Activated CD4-positive, alpha-beta T cell treated with anti-CD3 and anti-CD28 coated beads, Interleukin-2, amount 50 U/mL, for 48 hours (primary cell): ENCODE results near the gene OR2Z1.

ENCODE experiments used
- DNase-seq, 2 experiments: peaks; one replicate each; pipeline ENCODE4 v3.0.0-alpha.2; 2020

Gene OR2Z1, protein sequence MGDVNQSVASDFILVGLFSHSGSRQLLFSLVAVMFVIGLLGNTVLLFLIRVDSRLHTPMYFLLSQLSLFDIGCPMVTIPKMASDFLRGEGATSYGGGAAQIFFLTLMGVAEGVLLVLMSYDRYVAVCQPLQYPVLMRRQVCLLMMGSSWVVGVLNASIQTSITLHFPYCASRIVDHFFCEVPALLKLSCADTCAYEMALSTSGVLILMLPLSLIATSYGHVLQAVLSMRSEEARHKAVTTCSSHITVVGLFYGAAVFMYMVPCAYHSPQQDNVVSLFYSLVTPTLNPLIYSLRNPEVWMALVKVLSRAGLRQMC

DNA sequence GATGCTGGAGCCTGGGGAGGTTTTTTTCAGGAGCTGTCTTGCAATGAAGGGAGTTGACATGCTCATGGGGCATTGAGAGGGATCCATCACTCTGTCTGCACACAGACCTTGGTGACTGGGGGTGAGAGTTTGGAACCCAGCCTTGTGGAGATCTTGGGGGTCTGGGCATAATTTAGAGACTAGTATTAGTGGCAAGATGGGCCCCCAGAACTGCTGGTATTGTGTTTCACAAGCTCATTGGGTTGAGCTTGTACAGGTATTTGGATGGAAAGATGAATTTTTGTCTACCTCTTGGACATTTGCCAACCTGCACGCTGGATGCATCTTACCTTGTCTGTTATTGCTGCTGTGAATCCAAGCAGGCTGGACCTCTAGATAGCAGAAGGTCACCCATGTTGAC, at the start of gene OR2Z1:
TSS of gene OR2Z1 (plus strand) at position 301 of the 400 bp plus-strand sequence. CDS start 9,395 bp downstream, outside the sequence.
- DNase-seq: no peak

DNA sequence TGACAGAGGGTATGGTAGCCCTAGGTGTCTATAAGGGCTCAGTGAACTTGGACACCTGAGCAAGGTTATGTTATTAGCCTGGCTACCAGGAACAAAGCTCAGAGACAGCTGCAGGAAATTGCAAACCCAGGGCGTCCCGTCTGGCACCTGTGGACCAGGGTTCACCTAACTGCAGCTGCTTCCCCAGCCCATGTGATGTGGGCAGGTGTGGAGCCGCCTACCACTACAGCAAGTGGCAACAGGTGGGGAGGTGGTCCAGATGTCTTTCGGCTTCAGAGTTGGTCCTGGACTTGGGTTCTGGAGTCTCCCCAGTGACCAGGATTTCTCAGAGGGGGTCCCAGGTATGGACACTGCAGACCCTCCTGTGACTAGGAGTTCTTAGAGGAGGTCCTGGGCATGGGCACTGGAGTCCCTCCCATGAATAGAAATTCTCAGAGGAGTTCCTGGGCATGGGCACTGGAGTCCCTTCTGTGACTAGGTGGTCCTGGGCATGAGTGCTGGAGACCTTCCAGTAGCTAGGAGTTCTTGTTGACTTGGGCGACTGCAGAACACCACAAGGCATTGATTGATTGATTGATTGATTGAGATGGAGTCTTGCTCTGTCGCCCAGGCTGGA, 48.0 kb upstream of the OR2Z1 start:
- DNase-seq: no peak

DNA sequence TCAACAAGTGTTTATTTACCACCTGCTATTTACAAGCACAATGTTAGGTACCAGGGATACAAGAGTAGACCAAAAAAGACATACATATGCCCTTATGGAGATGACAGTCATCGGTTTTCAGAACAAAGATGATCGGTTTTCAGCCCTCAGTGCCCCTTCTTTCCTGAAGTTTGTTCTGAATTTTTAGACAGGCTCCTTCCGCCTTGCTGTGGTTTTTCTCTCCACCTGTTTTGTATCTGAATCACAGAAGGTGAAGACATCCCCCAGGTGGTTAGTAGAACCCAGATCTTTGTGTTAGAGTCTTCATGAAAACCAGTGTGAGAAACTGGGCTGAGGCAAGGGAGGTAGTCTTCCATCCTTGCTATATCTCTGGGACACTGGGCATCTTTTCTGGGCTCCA, 46.4 kb upstream of the OR2Z1 start:
- DNase-seq: no peak

DNA sequence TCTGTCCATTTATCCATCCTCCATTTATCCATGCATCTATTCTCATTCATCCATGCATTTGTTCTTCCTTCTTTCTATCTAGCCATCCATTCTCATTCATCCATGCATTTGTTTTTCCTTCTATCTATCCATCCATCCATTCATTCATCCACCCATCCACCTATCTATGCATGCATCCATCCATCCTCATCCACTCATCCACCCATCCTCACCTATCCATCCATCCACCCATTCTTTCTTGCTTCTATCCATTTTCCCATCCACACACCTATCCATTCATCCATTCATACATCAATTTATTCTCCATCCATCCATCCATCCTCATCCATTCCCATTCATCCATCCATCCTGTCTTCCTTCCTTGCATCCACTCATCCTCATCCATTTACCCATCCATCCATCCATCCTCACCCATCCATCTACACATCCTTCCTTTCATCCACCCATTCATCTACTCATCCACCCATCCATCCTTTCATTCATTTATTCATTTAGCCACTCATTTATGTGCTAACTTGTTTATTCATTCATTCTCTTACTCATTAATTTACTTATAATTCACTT, 43.1 kb upstream of the OR2Z1 start:
- DNase-seq: no peak

DNA sequence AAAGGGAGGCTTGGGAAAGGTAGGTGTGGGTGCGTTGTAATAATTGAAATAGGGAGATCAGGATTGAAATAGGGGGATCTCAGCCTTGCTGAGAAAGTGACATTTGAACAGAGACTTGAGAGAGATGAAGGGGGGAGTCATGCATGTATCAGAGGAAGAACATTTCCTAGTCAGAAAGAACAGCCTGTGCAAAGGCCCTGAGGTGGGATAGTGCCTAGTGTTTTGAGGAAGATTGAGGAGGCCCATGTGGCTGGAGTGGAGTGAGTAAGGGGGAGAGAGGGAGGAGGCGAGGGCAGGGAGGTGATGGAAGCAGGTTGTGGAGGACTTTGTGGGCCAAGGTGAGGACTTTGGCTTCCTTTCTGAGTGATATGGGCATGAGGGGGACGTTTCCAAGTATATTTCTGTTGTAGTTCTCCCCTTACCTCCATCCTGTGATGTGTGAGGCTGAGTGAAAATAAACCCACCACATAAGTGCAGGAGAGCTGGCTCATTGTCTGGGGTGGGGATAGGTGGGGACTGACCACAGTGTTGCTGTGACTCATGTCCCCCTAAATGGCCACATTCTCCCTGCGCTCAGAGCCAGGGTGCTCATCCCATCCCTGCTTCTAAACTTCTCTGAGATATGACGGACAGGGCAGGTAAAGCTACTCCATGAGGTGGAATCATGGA, 40.6 kb upstream of the OR2Z1 start:
- DNase-seq: no peak

DNA sequence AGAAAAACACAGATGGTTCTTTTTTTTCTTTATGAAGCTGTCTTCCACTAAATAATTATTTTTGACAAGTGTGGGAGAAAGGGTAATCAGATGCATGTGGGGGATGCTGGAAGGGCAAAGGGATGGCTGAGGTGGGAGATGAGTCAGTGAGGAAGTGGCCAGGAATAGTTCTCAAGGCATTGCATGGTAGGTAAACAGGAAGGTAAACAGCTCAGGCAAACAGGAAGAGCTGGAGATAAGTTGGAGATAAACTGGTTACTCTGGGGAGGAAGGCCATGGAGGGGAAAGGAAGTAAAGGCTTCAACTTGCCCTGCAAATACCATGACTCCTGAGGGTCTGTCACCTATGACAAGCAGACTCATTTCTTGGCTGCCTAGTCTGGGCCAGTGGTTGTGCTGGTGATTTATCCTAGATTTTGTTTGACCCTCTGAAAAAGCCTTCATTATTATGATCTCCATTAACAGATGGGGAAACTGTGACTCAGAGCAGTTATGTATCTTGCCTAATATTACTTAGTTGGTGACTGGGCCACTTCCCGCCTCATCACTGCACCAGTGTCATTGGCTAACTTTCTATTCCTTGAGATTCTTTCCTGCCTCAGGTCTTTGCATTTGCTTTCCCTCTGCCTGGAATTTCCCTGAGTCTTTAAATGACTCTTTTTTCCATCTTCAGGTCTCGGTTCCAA, 39.9 kb upstream of the OR2Z1 start:
- DNase-seq: no peak

DNA sequence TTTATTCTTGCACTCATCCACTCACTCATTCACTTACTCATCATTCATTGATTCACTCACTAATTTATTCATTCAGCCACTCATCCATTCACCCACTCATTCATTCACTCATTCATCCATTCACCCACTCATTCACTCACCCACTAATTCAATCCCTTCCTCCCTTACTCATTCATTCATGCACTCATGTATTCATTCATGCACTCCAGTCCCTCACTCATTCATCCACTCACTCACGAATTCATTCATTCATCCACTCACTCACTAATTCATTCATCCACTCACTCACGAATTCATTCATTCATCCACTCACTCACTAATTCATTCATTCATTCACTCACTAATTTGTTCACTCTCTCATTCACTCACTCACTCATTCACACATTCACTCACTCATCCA, 39.0 kb upstream of the OR2Z1 start:
- DNase-seq: no peak

DNA sequence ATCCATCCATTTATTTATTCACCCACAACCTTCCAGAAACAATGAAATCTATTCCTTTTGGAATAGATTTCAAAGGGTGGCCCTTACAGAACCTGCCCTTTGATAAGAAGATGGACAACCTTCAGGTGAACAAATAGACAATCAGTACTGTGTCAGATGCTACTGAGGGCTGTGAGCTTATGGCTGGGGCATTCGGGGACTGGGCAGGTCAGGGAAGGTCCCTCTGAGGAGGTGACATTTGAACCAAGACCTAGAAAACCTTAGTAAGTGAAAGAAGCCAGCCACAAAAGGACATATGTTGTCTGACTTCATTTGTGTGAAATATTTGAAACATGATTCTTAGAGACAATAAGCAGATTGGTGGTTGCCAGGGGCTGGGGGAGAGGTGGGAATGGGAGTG, 38.5 kb upstream of the OR2Z1 start:
- DNase-seq: no peak

DNA sequence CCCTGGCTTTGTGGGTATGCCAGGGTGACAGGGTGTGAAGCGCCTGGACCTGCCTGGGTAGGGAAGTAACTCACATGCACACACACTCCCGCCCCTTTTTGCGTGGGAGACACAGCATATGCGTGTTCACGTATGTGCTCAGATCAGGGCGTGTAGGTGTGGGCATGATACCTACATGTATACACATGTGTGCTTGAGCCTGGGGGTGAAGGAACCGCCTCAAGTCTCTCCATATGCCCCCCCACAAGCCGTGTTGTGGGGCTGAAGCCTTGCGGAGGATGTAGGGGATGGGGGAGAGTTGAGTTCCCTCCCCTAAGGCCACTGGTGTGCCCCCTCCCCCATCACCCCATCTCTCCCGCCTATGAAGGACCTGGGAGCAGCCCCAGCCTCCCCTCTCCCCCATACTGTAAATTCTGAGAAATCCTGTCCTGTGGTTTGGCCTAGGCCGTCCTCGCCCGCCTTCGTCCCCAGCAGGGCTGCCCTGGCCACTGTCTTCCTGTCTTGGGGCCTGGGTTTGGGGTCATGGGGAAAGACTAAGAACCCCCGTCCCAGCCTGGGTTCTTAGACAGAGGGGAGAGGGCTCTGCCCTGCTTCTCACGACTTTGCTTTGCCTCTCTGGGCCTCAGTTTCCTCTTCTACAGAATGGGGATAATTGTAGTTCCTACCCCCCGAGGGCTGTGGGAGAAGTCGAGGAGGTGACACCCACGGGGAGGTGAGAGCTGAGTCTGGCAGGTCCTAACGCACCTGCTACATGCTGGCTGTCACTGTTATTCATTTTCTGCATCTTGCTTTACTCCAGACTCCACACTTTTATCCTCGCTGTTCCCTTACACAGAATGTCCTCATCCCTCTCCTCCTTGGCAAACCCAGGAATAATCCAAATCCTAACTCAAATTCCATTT, 37.2 kb upstream of the OR2Z1 start:
- DNase-seq: no peak

DNA sequence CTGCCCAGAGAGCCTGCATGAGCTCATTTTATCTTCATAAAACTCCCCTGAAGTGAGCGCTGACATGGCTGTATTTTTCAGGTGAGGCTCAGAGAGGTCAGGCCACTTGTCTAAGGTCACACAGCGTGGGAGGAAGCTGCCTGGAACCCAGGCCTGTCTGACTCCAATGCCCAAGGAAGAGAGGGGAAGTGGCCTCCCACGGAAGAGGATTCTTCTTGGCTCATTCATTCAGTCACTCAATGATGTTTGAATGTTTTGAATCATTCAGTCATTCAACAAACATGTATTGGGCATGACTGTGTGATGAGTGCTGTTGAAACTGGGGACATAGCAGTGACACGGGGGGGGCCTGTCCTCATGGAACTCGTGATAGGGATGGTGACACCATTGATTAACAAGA, 34.9 kb upstream of the OR2Z1 start:
- DNase-seq: no peak

DNA sequence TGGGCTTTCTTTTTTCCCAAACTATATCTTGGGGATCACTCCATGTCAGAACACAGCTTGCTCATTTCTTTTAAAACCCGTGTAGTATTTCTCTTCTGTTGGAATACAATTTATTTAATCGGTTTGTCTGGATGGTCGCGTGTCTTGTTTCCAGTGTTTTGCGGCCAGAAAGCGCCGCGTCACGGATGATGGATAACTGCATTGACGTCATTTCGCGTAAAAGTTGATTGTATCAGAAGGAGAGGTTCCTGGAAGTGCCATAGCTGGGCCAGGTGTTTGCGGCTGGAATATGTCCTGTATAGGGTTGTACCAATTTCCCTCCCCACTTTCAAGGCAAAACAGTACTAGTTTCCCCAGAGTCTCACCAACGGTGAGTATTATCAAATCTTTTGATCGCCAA, 32.5 kb upstream of the OR2Z1 start:
- no peak for DNase-seq

DNA sequence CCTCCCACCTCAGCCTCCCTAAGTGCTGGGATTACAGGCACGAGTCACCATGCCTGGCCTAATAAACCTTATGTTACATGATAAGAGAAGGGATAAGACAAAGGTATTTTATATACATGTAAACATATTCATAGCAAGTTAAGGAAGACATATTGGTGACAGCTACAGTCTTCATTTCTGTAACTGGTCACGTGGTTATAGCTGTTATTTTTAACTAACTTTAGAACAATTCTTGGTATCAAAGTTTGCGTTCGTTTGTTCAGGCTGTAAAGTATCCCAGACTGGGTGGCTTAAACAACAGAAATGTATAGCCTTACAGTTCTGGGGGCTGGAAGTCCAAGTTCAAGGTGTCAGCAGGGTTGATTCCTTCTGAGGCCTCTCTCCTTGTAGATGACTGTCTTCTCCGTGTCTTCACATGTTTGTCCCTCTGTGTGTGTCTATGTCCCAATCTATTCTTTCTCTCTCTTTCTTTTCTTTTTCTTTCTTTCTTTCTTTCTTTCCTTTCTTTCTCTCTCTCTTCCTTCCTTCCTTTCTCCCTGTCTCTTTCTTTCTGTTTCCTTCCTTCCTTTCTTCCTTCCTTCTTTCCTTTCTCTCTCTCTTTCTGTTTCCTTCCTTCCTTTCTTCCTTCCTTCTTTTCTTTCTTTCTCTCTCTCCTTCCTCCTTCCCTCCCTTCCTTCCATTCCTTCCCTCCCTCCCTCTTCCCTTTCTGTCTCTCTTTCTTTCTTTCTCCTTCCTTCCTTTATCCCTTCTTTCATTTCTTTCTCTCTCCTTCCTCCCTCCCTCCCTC, 30.5 kb upstream of the OR2Z1 start:
- no peak for DNase-seq

DNA sequence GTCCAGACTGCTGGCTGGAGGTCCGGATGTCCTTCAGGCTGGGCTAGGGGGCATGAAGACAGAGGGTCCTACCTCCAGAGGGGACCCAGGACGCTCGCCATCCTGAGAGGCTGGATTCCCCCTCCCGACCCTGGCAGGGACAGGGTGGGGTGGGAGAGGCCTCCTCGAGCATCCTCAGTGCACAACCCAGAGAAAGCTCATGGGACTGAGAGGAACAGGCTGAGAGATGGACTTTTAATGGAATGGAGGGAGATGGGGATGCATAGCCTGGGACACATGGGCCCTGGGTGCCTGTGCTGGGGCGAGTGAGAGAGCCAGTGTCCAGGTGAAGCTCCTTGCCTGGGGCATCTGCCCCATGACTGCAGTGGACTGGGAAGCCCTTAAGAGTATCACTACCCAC, 25.9 kb upstream of the OR2Z1 start:
- no peak for DNase-seq

DNA sequence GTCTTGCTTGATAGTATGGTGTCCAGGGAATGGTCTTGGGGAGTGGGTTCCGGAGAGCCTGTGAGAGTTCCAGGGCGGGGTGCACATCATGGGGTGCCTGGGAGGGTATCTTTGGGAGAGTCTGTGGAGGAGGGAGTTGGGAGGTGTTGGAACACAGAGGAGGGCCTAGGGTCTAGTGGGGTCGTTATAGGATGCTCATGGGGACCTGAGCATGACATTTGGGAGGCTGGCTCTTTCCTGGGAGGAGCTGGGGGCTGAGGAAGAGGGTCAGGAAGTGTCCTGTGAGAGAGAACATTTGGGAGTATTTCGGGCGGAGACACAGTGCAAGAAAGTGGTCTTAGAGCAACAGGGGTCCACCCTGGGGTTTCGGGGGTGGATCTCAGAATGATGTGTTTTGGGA, 25.5 kb upstream of the OR2Z1 start:
- DNase-seq: no peak

DNA sequence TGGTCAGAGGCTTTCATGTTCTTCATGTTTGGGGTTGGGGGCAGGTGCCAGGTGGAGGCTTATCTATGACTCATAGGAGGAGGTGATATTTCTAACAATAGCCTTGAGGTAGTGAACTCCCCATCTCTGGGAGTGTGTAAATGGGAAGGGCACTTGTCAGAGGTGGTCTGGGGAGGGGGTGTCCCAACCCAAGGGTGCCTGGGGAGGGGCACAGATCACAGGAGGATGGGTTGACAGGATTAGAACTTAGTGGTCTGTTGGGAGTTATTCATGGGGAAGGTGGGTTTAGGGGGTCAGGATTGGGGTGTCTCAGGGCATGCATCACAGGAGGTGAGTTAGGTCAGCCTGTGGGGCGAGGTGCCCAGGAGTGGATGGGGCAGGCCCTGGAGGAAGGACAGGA, 24.4 kb upstream of the OR2Z1 start:
- no peak for DNase-seq

DNA sequence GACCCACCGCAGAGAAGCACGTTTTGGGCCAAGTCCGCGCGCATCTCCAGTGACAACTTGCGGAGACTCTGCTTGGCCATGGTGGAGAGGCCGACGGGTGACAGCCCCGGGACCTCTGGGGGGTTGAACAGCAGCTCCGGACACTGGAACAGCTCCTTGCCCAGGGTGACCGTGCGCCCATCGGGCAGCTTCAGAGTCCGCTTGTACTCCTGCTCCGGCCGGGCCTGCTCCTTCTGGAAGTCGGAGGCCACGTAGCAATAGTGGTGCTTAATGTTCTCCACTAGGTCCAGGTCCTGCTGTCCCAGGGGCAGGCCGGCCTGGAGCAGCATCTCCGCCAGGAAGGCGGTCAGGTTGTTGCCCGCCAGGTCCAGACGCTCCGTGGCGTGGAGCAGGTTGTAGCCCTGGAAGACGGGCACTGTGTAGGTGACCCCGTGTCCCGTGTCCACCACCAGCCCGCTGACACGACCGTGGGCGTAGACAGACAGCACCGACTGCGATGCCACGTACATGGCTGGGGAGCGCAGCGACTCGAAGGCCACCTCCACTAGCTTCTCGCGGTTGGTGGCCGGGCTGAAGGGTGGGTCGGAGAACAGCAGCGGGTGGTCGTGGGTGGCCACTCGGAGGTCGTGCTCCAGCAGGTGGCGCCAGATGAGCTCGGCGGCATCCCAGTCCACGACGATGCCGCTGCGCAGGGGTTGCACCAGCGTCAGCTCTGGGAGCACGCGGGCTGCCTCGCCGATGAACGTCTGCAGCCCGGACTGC, 23.6 kb upstream of the OR2Z1 start:
- DNase-seq: peak in 1 of 2 experiments; percentile 19

DNA sequence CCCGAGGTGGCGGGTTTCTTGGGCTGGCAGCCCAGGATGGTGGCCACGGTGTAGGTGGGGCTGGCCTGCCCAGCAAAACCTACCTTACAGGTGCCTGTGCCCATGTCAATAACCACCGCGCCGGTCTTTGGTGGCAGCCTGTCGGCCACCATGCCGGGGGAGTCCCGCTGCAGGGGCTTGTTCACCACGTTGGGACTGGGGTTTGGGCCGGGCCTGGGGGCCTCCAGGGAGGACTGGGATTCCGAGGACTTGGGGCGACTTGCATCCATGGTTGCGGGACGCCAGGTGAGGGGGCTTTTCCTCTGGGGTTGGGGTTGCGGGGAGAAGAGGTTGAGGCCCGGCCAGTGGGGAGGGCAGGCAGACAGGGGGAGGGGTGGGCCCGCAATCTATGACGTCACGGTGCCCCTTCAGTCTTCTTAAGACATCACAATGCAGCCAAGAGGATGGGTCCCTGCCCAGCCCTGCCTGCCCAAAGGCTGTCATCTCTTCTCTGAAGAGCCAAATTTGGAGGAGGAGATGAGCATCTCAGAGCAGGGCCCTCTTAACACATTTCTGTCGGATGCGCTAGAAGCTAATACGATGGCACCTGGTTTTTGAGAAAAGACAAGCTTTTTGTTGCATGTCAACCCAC, 22.9 kb upstream of the OR2Z1 start, which contains the start of gene ACTL9:
TSS of gene ACTL9 (minus strand) at position 363 of the 631 bp plus-strand sequence. CDS start at position 269, 94 bp downstream.
- no peak for DNase-seq

DNA sequence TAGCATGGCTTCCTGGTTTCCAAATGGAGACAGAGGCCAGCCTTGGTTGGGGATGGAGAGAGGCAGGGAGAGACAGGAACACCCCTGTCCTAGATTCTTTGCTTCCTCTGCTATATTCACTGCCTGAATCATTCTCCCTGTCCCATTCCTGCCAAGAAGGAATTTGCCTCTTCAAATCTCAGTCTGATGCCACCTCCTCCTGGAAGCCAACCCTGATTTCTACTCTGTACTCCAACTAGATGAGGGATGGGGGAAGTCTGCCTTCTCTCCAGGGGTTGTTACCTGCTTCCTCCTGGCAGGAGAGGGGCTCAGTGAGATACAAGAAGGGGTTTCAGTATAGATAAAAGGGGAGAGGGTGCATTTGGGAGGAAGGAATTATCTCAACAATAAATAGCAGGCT, 21.5 kb upstream of the OR2Z1 start:
- DNase-seq: no peak

DNA sequence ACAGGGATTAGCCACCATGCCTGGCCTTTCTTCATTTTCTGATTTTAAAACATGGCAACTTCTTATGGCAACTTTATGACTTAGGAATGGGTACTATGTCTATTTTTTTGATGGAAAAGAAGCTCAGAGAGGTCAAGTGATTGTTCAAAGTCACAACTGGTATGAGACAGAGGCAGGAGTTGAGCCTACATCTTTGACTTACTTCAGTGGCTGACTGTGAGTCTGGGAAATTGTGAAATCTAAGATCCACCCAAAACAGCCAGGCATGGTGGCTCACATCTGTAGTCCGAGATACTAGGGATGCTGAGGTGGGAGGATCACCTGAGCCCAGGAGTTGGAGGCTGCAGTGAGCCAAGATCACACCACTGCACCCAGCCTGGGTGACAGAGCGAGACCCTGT, 20.5 kb upstream of the OR2Z1 start:
- DNase-seq: no peak

DNA sequence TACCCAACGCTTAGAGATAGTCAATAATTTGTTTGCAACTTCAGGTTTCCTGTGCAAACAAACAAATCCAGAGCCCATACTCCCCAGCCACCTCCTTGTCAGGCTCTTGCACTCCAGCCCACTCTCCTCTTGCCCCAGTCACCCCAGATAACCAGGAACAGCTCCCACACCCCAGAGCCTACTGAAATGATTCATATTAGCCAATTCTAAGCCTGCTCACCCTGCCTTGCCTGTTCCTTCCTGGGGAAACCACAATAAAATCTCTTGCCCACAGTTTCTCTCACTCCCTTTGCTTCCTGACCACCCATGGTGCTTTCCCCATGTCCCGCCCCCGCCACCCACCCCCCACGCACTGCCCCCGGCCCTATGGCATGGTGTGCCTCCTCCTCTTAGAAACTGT, 19.1 kb upstream of the OR2Z1 start:
- DNase-seq: peak; percentile 21 to 45
